ENCODE data around the gene FOXL2NB. TPM values are rescaled to one million over a fixed set of nuclear protein-coding genes. Genes with fewer than 3 reads are reported as not detected.

The FOXL2NB gene
- total RNA-seq, 3 donors from 2014 or later (not counting 1 experiment from before 2014, with no cell fraction given), result not detected

GRCh38 chr3:138949002-138949418 lies 2.0 kb downstream of the FOXL2NB start:
- H3K36me3 Mint-ChIP-seq, result no peaks in the 10 kb centered on the region
- Histone ChIP-seq H3K27me3 (ENCODE audit: control insufficient read depth, insufficient read depth, low read length) (peaks cover 48% of the 10 kb centered on the region), H3K36me3 (ENCODE audit: control insufficient read depth, insufficient read depth, low read length) (no peaks in the 10 kb centered on the region), H3K9me3 (ENCODE audit: control insufficient read depth, insufficient read depth, low read length) (no peaks in the 10 kb centered on the region), H3K4me3 (ENCODE audit: low read length) (no peak overlapping the region), H3K27ac (ENCODE audit: low read length) (no peak overlapping the region), H3K4me1 (ENCODE audit: control insufficient read depth, insufficient read depth, low read length) (peaks cover 41% of the 10 kb centered on the region)
- no peak for DNase-seq
- intact Hi-C loops (cut with micrococcal nuclease), result no loop called here
- no peak overlapping the region for H3K27ac Mint-ChIP-seq
- no peak for ATAC-seq
- WGBS (ENCODE audit: insufficient coverage), result 39% methylated on average over 4 of the region's 5 CpGs
- no peak overlapping the region for H3K4me3 Mint-ChIP-seq
- TF ChIP-seq CTCF (IDR thresholded peaks at IDR 0.05), result no peak
- peaks cover 47 to 71% of the 10 kb centered on the region in 2 donors for H3K27me3 Mint-ChIP-seq (ENCODE audit: low read depth in 2 of 2)
- peaks cover 14 to 33% of the 10 kb centered on the region in 2 donors for H3K4me1 Mint-ChIP-seq
- H3K9me3 Mint-ChIP-seq, result no peaks in the 10 kb centered on the region

GRCh38 chr3:138949445-138950005 lies 2.5 kb downstream of the FOXL2NB start:
- DNase-seq (no peak), ATAC-seq (no peak)
- intact Hi-C loops (cut with micrococcal nuclease), result no loop called here

GRCh38 chr3:138950006-138950644 lies 3.1 kb downstream of the FOXL2NB start:
- no peak overlapping the region for H3K4me3 ChIP-seq (ENCODE audit: low read length)
- TF ChIP-seq CTCF (IDR thresholded peaks at IDR 0.05), result no peak
- H3K4me1 ChIP-seq (ENCODE audit: control insufficient read depth, insufficient read depth, low read length), result peaks cover 31% of the 10 kb centered on the region
- H3K27ac ChIP-seq (ENCODE audit: low read length), result no peak overlapping the region
- peaks cover 40% of the 10 kb centered on the region for H3K27me3 ChIP-seq (ENCODE audit: control insufficient read depth, insufficient read depth, low read length)
- intact Hi-C loops (cut with micrococcal nuclease), result no loop called here
- ATAC-seq, result peak in 1 of 3 donors; percentile 39
- Mint-ChIP-seq H3K4me3 (peak overlapping the region; percentile 25), H3K36me3 (no peaks in the 10 kb centered on the region), H3K9me3 (no peaks in the 10 kb centered on the region), H3K4me1 (peaks cover 3 to 22% of the 10 kb centered on the region in 2 donors), H3K27me3 (ENCODE audit: low read depth in 2 of 2) (peaks cover 42 to 71% of the 10 kb centered on the region in 2 donors), H3K27ac (no peak overlapping the region)
- H3K36me3 ChIP-seq (ENCODE audit: control insufficient read depth, insufficient read depth, low read length), result no peaks in the 10 kb centered on the region
- WGBS (ENCODE audit: insufficient coverage), result 3% methylated on average over 53 of the region's 53 CpGs
- no peaks in the 10 kb centered on the region for H3K9me3 ChIP-seq (ENCODE audit: control insufficient read depth, insufficient read depth, low read length)
- peak in 1 of 2 donors; percentile 44 for DNase-seq

More at GRCh38 chr3:138949445-138950005, 2.5 kb downstream of the FOXL2NB start:
- no peak overlapping the region for H3K4me3 ChIP-seq (ENCODE audit: low read length)
- H3K36me3 ChIP-seq (ENCODE audit: control insufficient read depth, insufficient read depth, low read length), result no peaks in the 10 kb centered on the region
- no peaks in the 10 kb centered on the region for H3K9me3 Mint-ChIP-seq
- H3K36me3 Mint-ChIP-seq, result no peaks in the 10 kb centered on the region
- H3K27ac ChIP-seq (ENCODE audit: low read length), result no peak overlapping the region
- no peak overlapping the region for H3K27ac Mint-ChIP-seq
- peak overlapping the region; percentile 15 for H3K4me3 Mint-ChIP-seq
- no peaks in the 10 kb centered on the region for H3K9me3 ChIP-seq (ENCODE audit: control insufficient read depth, insufficient read depth, low read length)
- peaks cover 37% of the 10 kb centered on the region for H3K4me1 ChIP-seq (ENCODE audit: control insufficient read depth, insufficient read depth, low read length)
- peaks cover 43% of the 10 kb centered on the region for H3K27me3 ChIP-seq (ENCODE audit: control insufficient read depth, insufficient read depth, low read length)
- H3K4me1 Mint-ChIP-seq, result peaks cover 9 to 28% of the 10 kb centered on the region in 2 donors
- H3K27me3 Mint-ChIP-seq (ENCODE audit: low read depth in 2 of 2), result peaks cover 42 to 71% of the 10 kb centered on the region in 2 donors
- 5% methylated on average over 27 of the region's 27 CpGs for WGBS (ENCODE audit: insufficient coverage)
- no peak for TF ChIP-seq CTCF (IDR thresholded peaks at IDR 0.05)

Measured in natural killer cell (primary cell).